Mesothelial cell of epicardium (in vitro differentiated cells): ENCODE results near the gene LCNL1. TPM values are rescaled to one million over a fixed set of nuclear protein-coding genes. Genes with fewer than 3 reads are reported as not detected.
"Not testable (repeated sequence)": the region's sequence is repeated elsewhere in the genome, so short reads cannot be mapped to it uniquely, and the experiment has no call there.

Source experiments
- DNase-seq, 2 experiments: peaks; one replicate each; pipeline ENCODE4 v3.0.0; 2021; ENCODE audit warnings: low spot score in 2 of 2; ENCODE audit not compliant: unreplicated experiment in 2 of 2
- H3K27ac Mint-ChIP-seq: 2 replicates; pipeline ENCODE4 v1.8.0; 2021; ENCODE audit warnings: mixed read lengths
- H3K27me3 Mint-ChIP-seq: 2 replicates; pipeline ENCODE4 v1.8.0; 2021; ENCODE audit warnings: low read depth, mixed read lengths
- H3K36me3 Mint-ChIP-seq: 2 replicates; pipeline ENCODE4 v1.8.0; 2021; ENCODE audit warnings: mixed read lengths
- H3K4me1 Mint-ChIP-seq: 2 replicates; pipeline ENCODE4 v1.8.0; 2021; ENCODE audit warnings: mixed read lengths
- H3K4me3 Mint-ChIP-seq: 2 replicates; pipeline ENCODE4 v1.8.0; 2021; ENCODE audit warnings: mild to moderate bottlenecking, moderate library complexity, mixed read lengths
- H3K9me3 Mint-ChIP-seq: 2 replicates; pipeline ENCODE4 v1.8.0; 2021; ENCODE audit warnings: mixed read lengths
- CTCF ChIP-seq: fragments of 200-600 bp; sonication (generic); IDR thresholded peaks from one replicate; pipeline ENCODE4 v1.5.0; 2021; ENCODE audit warnings: antibody characterized with exemption; ENCODE audit not compliant: unreplicated experiment
- total RNA-seq: library from RNA; stranded (reverse); gene quantifications from 3 replicates; pipeline ENCODE4 v1.2.1, GENCODE V29; 2021

The LCNL1 gene
- total RNA-seq, 1 donor from 2014 or later: 5.5 TPM

- Mint-ChIP-seq H3K27ac (no peak within 1 kb of the TSS), H3K36me3 (no peaks in the 10 kb centered on the region), H3K9me3 (no peaks in the 10 kb centered on the region), H3K4me1 (peaks cover 8% of the 10 kb centered on the region), H3K27me3 (no peaks in the 10 kb centered on the region), H3K4me3 (no peak within 1 kb of the TSS)
- TF ChIP-seq CTCF: no peak
- DNase-seq: no peak
These were observed 49.3 kb downstream of the LCNL1 start, which contains the start of gene FUT7 for GRCh38 chr9:137031904-137032640. Gene FUT7, minus strand, starts transcription at chr9:137032088. Its CDS starts 97 bp downstream, at chr9:137031991.

- Mint-ChIP-seq H3K4me3 (no peak overlapping the region), H3K4me1 (peaks cover 5% of the 10 kb centered on the region), H3K27me3 (no peaks in the 10 kb centered on the region), H3K36me3 (no peaks in the 10 kb centered on the region), H3K27ac (no peak overlapping the region), H3K9me3 (no peaks in the 10 kb centered on the region)
- no peak for DNase-seq
- TF ChIP-seq CTCF: no peak
These were observed 50.1 kb downstream of the LCNL1 start for GRCh38 chr9:137032858-137033257.

GRCh38 chr9:137033481-137033880, 50.7 kb downstream of the LCNL1 start:
- not testable (repeated sequence) for H3K36me3 Mint-ChIP-seq, H3K4me1 Mint-ChIP-seq, H3K9me3 Mint-ChIP-seq, H3K4me3 Mint-ChIP-seq, H3K27ac Mint-ChIP-seq, H3K27me3 Mint-ChIP-seq, DNase-seq

GRCh38 chr9:137034039-137034708, 51.4 kb downstream of the LCNL1 start:
- no peak overlapping the region for H3K27ac Mint-ChIP-seq
- H3K9me3 Mint-ChIP-seq: no peaks in the 10 kb centered on the region
- H3K4me3 Mint-ChIP-seq: no peak overlapping the region
- no peaks in the 10 kb centered on the region for H3K27me3 Mint-ChIP-seq
- no peak for TF ChIP-seq CTCF
- DNase-seq: no peak
- no peaks in the 10 kb centered on the region for H3K36me3 Mint-ChIP-seq
- peaks cover 5% of the 10 kb centered on the region for H3K4me1 Mint-ChIP-seq

GRCh38 chr9:137034709-137035506, 52.1 kb downstream of the LCNL1 start:
- no peaks in the 10 kb centered on the region for H3K27me3 Mint-ChIP-seq
- no peak overlapping the region for H3K4me3 Mint-ChIP-seq
- H3K27ac Mint-ChIP-seq: no peak overlapping the region
- peak; percentile 80 for TF ChIP-seq CTCF
- no peaks in the 10 kb centered on the region for H3K4me1 Mint-ChIP-seq
- DNase-seq: peak; percentile 72 to 88
- H3K9me3 Mint-ChIP-seq: no peaks in the 10 kb centered on the region
- no peaks in the 10 kb centered on the region for H3K36me3 Mint-ChIP-seq

Other genes with a start within 250 kb of the LCNL1 start
- 0.20 to 0.51 TPM (median 0.29 TPM) in 3 replicates for gene LCN10, start 240.1 kb upstream of the LCNL1 start, total RNA-seq
- gene LCN6, start 234.5 kb upstream of the LCNL1 start, total RNA-seq: not detected in 3 replicates
- not detected in 3 replicates for gene LCN8, start 224.8 kb upstream of the LCNL1 start, total RNA-seq
- gene LCN15, start 218.5 kb upstream of the LCNL1 start, total RNA-seq: 1.3 to 3.5 TPM (median 1.9 TPM) in 3 replicates
- gene TMEM141, start 191.6 kb upstream of the LCNL1 start, total RNA-seq: 70.4 to 72.4 TPM (median 71.7 TPM) in 3 replicates
- gene CCDC183, start 186.7 kb upstream of the LCNL1 start, total RNA-seq: 25.1 to 29.1 TPM (median 26.5 TPM) in 3 replicates
- gene RABL6, start 175.0 kb upstream of the LCNL1 start, total RNA-seq: 120 to 124 TPM (median 122 TPM) in 3 replicates
- 3.1 to 3.8 TPM (median 3.6 TPM) in 3 replicates for gene AJM1, start 140.5 kb upstream of the LCNL1 start, total RNA-seq
- gene PHPT1, start 133.6 kb upstream of the LCNL1 start, total RNA-seq: 159 to 168 TPM (median 168 TPM) in 3 replicates
- 20.1 to 22.6 TPM (median 20.3 TPM) in 3 replicates for gene MAMDC4, start 130.6 kb upstream of the LCNL1 start, total RNA-seq
- 275 to 294 TPM (median 275 TPM) in 3 replicates for gene EDF1, start 116.7 kb upstream of the LCNL1 start, total RNA-seq
- 16.0 to 18.1 TPM (median 17.4 TPM) in 3 replicates for gene TRAF2, start 96.5 kb upstream of the LCNL1 start, total RNA-seq
- gene FBXW5, start 38.3 kb upstream of the LCNL1 start, total RNA-seq: 58.9 to 62.3 TPM (median 59.8 TPM) in 3 replicates
- gene C8G, start 37.8 kb upstream of the LCNL1 start, total RNA-seq: 1.5 to 2.5 TPM (median 1.5 TPM) in 3 replicates
- 13.3 to 15.9 TPM (median 13.8 TPM) in 3 replicates for gene LCN12, start 30.7 kb upstream of the LCNL1 start, total RNA-seq
- 52.6 to 58.0 TPM (median 53.5 TPM) in 3 replicates for gene PTGDS, start 5.5 kb upstream of the LCNL1 start, total RNA-seq
- 51.1 to 58.3 TPM (median 53.1 TPM) in 3 replicates for gene PAXX, start 9.4 kb downstream of the LCNL1 start, total RNA-seq
- gene CLIC3, start 13.6 kb downstream of the LCNL1 start, total RNA-seq: 1.5 to 2.9 TPM (median 1.7 TPM) in 3 replicates
- gene ABCA2, start 45.2 kb downstream of the LCNL1 start, total RNA-seq: 57.7 to 59.3 TPM (median 58.7 TPM) in 3 replicates
- 0.09 to 0.13 TPM in 2 of 3 replicates, not detected in the other for gene FUT7, start 49.1 kb downstream of the LCNL1 start, total RNA-seq
- gene NPDC1, start 63.2 kb downstream of the LCNL1 start, total RNA-seq: 75.8 to 84.0 TPM (median 77.9 TPM) in 3 replicates
- 4.8 to 6.3 TPM (median 5.2 TPM) in 3 replicates for gene ENTPD2, start 71.1 kb downstream of the LCNL1 start, total RNA-seq
- gene SAPCD2, start 87.6 kb downstream of the LCNL1 start, total RNA-seq: 5.7 to 6.2 TPM (median 5.9 TPM) in 3 replicates
- gene UAP1L1, start 94.5 kb downstream of the LCNL1 start, total RNA-seq: 4.6 to 5.7 TPM (median 5.5 TPM) in 3 replicates
- 61.1 to 65.1 TPM (median 61.2 TPM) in 3 replicates for gene MAN1B1, start 104.0 kb downstream of the LCNL1 start, total RNA-seq
- 149 to 159 TPM (median 157 TPM) in 3 replicates for gene DPP7, start 131.7 kb downstream of the LCNL1 start, total RNA-seq
- gene GRIN1, start 156.2 kb downstream of the LCNL1 start, total RNA-seq: 0.58 to 0.99 TPM (median 0.64 TPM) in 3 replicates
- not detected in 3 replicates for gene LRRC26, start 187.1 kb downstream of the LCNL1 start, total RNA-seq
- gene TMEM210, start 189.1 kb downstream of the LCNL1 start, total RNA-seq: not detected in 3 replicates
- 86.1 to 89.3 TPM (median 87.1 TPM) in 3 replicates for gene ANAPC2, start 205.6 kb downstream of the LCNL1 start, total RNA-seq
- gene SSNA1, start 205.7 kb downstream of the LCNL1 start, total RNA-seq: 40.9 to 43.8 TPM (median 42.8 TPM) in 3 replicates
- 16.7 to 18.5 TPM (median 17.6 TPM) in 3 replicates for gene TPRN, start 217.7 kb downstream of the LCNL1 start, total RNA-seq
- 32.7 to 35.5 TPM (median 33.0 TPM) in 3 replicates for gene TMEM203, start 222.7 kb downstream of the LCNL1 start, total RNA-seq
- gene NDOR1, start 222.7 kb downstream of the LCNL1 start, total RNA-seq: 22.4 to 24.3 TPM (median 23.5 TPM) in 3 replicates
- gene RNF208, start 239.2 kb downstream of the LCNL1 start, total RNA-seq: 13.6 to 16.0 TPM (median 13.9 TPM) in 3 replicates
- 1.5 to 1.9 TPM (median 1.7 TPM) in 3 replicates for gene CYSRT1, start 242.2 kb downstream of the LCNL1 start, total RNA-seq
- gene RNF224, start 244.5 kb downstream of the LCNL1 start, total RNA-seq: 0.16 to 0.41 TPM (median 0.29 TPM) in 3 replicates
- 0.23 to 0.27 TPM in 2 of 3 replicates, not detected in the other for gene SLC34A3, start 247.9 kb downstream of the LCNL1 start, total RNA-seq